HUES6 (cell line): ENCODE data around the gene ZSCAN5A.

Experiments
- H3K27ac ChIP-seq: 2 replicates; pipeline ENCODE4 v1.7.0; 2013; ENCODE audit warnings: low read depth, mild to moderate bottlenecking, low read length, inconsistent platforms
- H3K27me3 ChIP-seq: 2 replicates; pipeline ENCODE4 v1.6.1; 2013; ENCODE audit warnings: low read length; ENCODE audit not compliant: control insufficient read depth, insufficient read depth
- H3K36me3 ChIP-seq: 2 replicates; pipeline ENCODE4 v1.6.1; 2013; ENCODE audit warnings: low read length; ENCODE audit not compliant: control insufficient read depth, insufficient read depth
- H3K4me1 ChIP-seq: 2 replicates; pipeline ENCODE4 v1.6.1; 2013; ENCODE audit warnings: low read length; ENCODE audit not compliant: control insufficient read depth, insufficient read depth
- H3K4me3 ChIP-seq: 2 replicates; pipeline ENCODE4 v1.5.1; 2013; ENCODE audit warnings: low read depth, low read length
- H3K9ac ChIP-seq: one replicate; pipeline ENCODE4 v1.6.1; 2013; ENCODE audit warnings: mild to moderate bottlenecking, low read length
- H3K9me3 ChIP-seq: 2 replicates; pipeline ENCODE4 v1.6.1; 2013; ENCODE audit warnings: low read depth, low read length; ENCODE audit not compliant: control insufficient read depth, insufficient read depth

Gene ZSCAN5A

GRCh38 chr19:56301155-56301554, 13.5 kb downstream of the ZSCAN5A start:
- no peaks in the 10 kb centered on the region for H3K27me3 ChIP-seq
- H3K27ac ChIP-seq: no peak overlapping the region
- no peak overlapping the region for H3K4me3 ChIP-seq

GRCh38 chr19:56299688-56300087, 15.0 kb downstream of the ZSCAN5A start:
- no peaks in the 10 kb centered on the region for H3K4me1 ChIP-seq
- H3K9me3 ChIP-seq: no peaks in the 10 kb centered on the region
- no peak overlapping the region for H3K4me3 ChIP-seq
- H3K9ac ChIP-seq: no peak overlapping the region
- no peaks in the 10 kb centered on the region for H3K27me3 ChIP-seq
- H3K27ac ChIP-seq: no peak overlapping the region
- no peaks in the 10 kb centered on the region for H3K36me3 ChIP-seq

More at GRCh38 chr19:56301155-56301554, 13.5 kb downstream of the ZSCAN5A start:
- Histone ChIP-seq H3K4me1 (no peaks in the 10 kb centered on the region), H3K9ac (no peak overlapping the region), H3K9me3 (no peaks in the 10 kb centered on the region), H3K36me3 (no peaks in the 10 kb centered on the region)

GRCh38 chr19:56297010-56297409, 17.6 kb downstream of the ZSCAN5A start:
- H3K27ac ChIP-seq: no peak overlapping the region
- 0 out of 2 replicates have a peak, but pooled peaks cover 2% of the 10 kb centered on the region for H3K9me3 ChIP-seq
- no peaks in the 10 kb centered on the region for H3K4me1 ChIP-seq
- H3K27me3 ChIP-seq: no peaks in the 10 kb centered on the region
- 0 out of 2 replicates have a peak, but pooled peaks cover 5% of the 10 kb centered on the region for H3K36me3 ChIP-seq
- no peak overlapping the region for H3K4me3 ChIP-seq
- no peak overlapping the region for H3K9ac ChIP-seq

GRCh38 chr19:56295531-56296455, 18.8 kb downstream of the ZSCAN5A start:
- Histone ChIP-seq H3K9me3 (0 out of 2 replicates have a peak, but pooled peaks cover 2% of the 10 kb centered on the region), H3K9ac (no peak overlapping the region), H3K4me3 (no peak overlapping the region), H3K4me1 (no peaks in the 10 kb centered on the region), H3K27me3 (no peaks in the 10 kb centered on the region), H3K27ac (no peak overlapping the region), H3K36me3 (0 out of 2 replicates have a peak, but pooled peaks cover 5% of the 10 kb centered on the region)

- H3K27ac ChIP-seq: no peak overlapping the region
- no peaks in the 10 kb centered on the region for H3K27me3 ChIP-seq
- no peak overlapping the region for H3K4me3 ChIP-seq
- no peak overlapping the region for H3K9ac ChIP-seq
- 0 out of 2 replicates have a peak, but pooled peaks cover 5% of the 10 kb centered on the region for H3K36me3 ChIP-seq
- H3K4me1 ChIP-seq: no peaks in the 10 kb centered on the region
- H3K9me3 ChIP-seq: 0 out of 2 replicates have a peak, but pooled peaks cover 2% of the 10 kb centered on the region
Observed at GRCh38 chr19:56294549-56294948, 20.1 kb downstream of the ZSCAN5A start.

GRCh38 chr19:56291867-56292266, 22.8 kb downstream of the ZSCAN5A start:
- Histone ChIP-seq H3K27me3 (no peaks in the 10 kb centered on the region), H3K9me3 (0 out of 2 replicates have a peak, but pooled peaks cover 2% of the 10 kb centered on the region), H3K9ac (no peak overlapping the region), H3K4me1 (no peaks in the 10 kb centered on the region), H3K4me3 (no peak overlapping the region), H3K36me3 (0 out of 2 replicates have a peak, but pooled peaks cover 5% of the 10 kb centered on the region), H3K27ac (no peak overlapping the region)

- H3K27me3 ChIP-seq: no peaks in the 10 kb centered on the region
- no peaks in the 10 kb centered on the region for H3K4me1 ChIP-seq
- no peak overlapping the region for H3K27ac ChIP-seq
- H3K9me3 ChIP-seq: 0 out of 2 replicates have a peak, but pooled peaks cover 2% of the 10 kb centered on the region
- no peak overlapping the region for H3K9ac ChIP-seq
- H3K4me3 ChIP-seq: no peak overlapping the region
- 0 out of 2 replicates have a peak, but pooled peaks cover 5% of the 10 kb centered on the region for H3K36me3 ChIP-seq
Observed at GRCh38 chr19:56290104-56290503, 24.5 kb downstream of the ZSCAN5A start.

GRCh38 chr19:56284746-56285145, 29.9 kb downstream of the ZSCAN5A start:
- Histone ChIP-seq H3K4me3 (no peak overlapping the region), H3K27me3 (no peaks in the 10 kb centered on the region), H3K9ac (no peak overlapping the region), H3K36me3 (no peaks in the 10 kb centered on the region), H3K4me1 (no peaks in the 10 kb centered on the region), H3K9me3 (no peaks in the 10 kb centered on the region), H3K27ac (no peak overlapping the region)

GRCh38 chr19:56282809-56283208, 31.8 kb downstream of the ZSCAN5A start:
- Histone ChIP-seq H3K4me1 (no peaks in the 10 kb centered on the region), H3K27me3 (no peaks in the 10 kb centered on the region), H3K36me3 (no peaks in the 10 kb centered on the region), H3K27ac (no peak overlapping the region), H3K9me3 (no peaks in the 10 kb centered on the region; the same call in 1 of the 2 replicates), H3K9ac (no peak overlapping the region), H3K4me3 (no peak overlapping the region)

GRCh38 chr19:56273563-56274117, 41.0 kb downstream of the ZSCAN5A start:
- no peaks in the 10 kb centered on the region for H3K36me3 ChIP-seq
- no peak overlapping the region for H3K27ac ChIP-seq
- no peaks in the 10 kb centered on the region; the same call in 1 of the 2 replicates for H3K4me1 ChIP-seq
- H3K9ac ChIP-seq: no peak overlapping the region
- no peaks in the 10 kb centered on the region for H3K27me3 ChIP-seq
- peaks cover 3% of the 10 kb centered on the region; the same call in 1 of the 2 replicates for H3K9me3 ChIP-seq
- no peak overlapping the region for H3K4me3 ChIP-seq
